Fibroblast of skin of right quadriceps (primary cell): Measurements from ENCODE around the gene C14orf119.

Source experiments
- DNase-seq: peaks from one replicate; pipeline ENCODE4 v3.0.0-alpha.2; 2013

C14orf119 gene

DNA sequence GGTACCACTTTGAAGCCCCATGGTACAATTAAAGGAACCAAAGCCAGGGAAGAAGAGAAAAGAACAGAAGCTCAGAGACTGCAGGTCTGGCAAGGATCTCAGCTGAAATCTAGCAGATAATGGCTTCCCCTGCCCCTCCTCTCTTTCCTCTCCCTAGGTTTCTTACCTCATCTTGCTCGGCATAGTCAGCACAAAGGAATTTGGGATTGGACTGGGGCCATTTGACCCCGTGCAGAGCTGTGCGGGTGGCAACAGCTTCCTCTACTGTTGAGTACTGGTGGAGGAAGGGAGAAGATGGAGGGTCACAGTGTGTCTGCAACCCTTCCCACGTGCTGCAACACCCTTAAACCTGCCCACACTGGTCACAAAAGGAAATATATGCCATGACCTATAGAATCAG, 33.3 kb upstream of the C14orf119 start:
- DNase-seq: peak; percentile 96

DNA sequence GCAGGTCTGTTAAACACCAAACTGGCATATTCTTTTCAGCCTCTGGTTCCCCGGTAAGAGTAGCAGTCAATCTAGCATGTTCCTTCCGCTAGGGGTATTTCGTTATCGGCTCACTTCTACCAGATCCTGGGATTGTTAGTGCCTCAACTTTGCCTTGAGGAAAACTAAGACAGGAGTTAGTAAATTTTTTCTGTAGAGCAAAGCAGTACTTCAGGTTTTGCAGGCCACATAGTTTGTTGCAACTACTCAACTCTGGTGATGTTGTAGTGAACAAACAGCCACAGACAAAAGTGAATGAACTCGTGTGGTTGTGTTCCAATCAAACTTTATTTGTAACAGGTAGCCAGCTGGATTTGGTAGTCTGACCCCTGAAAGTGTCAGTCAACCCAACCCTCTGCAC, 31.7 kb upstream of the C14orf119 start:
- no peak for DNase-seq

DNA sequence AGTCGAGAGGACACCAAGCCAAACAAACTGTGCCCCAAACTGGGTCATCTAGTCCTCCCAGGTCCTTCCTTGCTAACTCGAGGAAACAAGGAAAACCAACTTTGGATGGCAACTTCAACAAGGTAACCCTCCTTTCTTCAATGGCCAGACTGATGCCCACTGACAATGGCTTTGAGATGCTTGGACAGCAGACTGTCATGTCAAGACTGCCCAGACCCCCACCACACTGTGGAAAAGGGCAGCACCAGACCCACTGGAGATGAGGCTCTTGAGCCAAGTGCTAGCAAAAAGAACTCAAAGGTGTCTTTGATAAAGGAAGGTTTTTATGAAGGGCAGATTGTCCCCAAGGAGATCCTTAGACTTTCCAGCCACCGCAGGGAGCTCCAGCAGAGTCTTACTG, 28.9 kb upstream of the C14orf119 start:
- DNase-seq: no peak

DNA sequence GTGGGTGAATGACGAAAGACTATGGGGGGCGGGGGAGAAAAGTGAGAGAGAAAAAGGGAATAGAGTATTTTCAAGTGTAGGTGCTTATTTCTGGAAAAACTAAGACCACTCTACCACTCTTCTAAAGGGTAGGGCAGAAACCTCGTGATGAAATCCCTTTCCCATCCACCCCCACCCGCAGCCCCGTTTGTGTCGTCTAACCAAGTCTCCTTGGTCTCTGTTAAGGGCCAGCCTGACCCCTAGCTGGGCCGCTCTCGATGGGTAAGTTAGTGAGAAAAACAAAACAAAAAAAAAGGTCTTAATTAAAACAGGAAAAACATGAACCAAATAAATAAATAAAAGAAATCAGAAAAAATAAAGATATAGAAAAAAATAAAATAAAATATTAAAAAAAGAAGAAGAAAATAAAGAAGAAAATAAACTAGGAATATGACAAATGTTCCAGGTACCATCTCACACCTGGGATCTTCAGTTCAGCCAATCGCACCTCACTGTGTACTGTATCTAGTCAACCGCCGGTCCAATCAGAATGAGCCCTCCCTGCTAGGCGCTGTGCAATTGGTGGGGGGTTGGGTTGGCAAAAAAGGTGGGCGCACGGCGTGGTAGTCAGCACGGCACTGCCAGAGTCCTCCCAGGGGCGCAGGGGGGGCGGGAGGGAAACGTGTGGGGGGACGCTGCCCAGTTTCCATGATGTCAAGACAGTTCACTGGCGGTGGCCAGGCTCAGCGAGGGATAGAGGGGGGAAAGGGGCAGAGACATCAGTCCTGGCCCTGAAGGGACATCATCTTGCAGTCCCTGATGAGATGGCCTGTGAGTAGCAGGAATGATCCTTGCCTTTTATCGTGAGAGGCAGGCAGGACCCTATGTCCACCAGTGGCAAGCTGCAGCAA, 28.2 kb upstream of the C14orf119 start:
- DNase-seq: no peak

DNA sequence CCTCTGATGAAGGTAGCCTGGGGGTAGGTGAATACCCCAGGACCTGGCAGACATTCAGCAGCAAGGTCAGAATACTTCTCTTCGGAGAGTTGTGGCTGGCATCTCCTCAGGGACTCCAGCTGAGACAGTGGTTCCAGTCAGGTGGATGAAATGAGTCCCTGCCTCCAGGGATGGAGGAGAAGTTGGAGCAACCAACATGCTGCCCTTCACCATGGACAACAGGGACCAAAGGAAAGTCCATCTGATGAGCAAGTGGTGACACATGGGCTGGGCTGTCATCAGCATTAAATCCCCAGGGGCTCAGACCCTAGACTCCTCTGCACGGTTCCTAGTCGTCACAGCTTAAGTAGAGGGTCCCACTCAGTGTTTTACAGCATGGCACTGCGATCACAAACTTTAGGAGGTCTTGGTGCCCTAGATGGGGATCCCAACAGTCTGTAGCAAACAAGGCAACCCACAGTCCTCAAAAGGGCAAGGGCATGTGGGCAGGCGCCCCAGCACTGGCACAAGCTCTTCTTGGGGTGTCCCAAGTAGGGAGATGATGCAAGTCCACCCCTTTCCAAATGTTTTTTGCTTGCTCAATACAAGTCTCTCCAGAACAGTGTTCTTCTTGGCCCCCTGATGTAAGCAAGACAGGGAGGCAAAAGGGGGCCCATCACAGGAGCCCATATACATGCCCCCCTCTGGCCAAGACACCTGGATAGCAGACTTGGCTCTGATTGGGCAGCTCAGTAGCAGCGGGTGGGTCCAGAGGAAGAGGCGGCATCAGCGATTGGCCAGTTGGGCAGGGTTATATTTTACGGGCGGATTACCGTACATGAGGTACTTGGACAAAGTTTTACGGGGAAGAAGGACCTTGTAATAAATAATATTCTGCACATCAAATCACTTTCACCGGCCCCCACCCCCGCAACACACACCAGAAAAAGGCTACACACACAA, 27.2 kb upstream of the C14orf119 start:
- no peak for DNase-seq

DNA sequence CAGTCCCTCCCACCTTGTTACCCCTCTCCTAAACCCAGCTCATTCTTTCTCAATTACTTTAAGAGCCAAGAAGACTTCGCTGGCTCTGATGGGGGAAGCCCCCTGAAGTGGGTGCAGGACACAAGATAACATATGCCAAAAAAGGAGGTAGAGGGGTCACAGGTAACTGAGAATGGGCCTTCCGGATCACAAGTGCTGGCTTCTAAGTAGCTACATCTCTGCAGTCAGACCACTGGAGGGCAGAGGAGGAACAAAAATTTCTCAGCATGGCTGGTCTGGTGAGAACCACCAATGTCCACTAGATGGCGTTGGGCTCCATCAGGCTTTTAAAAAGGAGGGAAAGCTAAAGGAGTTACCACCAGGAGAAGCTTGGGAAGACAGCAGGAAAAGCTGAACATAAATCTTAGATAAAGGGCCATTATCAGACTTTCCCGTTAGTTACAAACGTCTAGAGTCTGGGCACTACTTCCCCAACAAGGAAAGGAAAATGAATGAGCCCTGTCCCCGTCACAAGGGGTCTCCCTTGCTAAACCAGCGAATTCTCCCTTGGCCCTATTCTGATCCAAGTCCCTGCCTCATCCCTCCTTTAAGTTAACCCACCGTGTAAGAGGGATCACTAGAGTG, 26.4 kb upstream of the C14orf119 start:
- DNase-seq: peak; percentile 91

DNA sequence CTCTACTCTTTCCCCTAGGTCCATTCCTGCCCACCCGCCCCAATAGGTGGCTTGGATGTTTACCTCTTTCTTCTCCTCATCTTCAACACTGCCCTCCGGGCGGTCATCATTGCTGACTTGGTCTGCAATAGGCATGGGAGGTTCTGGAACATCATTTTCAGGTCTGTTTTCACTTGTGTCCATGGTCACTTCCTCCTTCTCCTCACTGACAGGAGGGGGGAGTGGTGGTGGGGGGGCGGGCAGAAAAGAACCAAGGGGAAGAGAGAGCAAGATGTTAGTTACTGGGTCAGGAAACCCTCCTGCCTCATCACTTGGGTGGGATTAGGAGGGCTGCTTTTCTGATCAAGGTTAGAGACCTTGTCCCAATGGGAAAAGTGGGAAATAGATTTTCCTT, 25.9 kb upstream of the C14orf119 start:
- no peak for DNase-seq

DNA sequence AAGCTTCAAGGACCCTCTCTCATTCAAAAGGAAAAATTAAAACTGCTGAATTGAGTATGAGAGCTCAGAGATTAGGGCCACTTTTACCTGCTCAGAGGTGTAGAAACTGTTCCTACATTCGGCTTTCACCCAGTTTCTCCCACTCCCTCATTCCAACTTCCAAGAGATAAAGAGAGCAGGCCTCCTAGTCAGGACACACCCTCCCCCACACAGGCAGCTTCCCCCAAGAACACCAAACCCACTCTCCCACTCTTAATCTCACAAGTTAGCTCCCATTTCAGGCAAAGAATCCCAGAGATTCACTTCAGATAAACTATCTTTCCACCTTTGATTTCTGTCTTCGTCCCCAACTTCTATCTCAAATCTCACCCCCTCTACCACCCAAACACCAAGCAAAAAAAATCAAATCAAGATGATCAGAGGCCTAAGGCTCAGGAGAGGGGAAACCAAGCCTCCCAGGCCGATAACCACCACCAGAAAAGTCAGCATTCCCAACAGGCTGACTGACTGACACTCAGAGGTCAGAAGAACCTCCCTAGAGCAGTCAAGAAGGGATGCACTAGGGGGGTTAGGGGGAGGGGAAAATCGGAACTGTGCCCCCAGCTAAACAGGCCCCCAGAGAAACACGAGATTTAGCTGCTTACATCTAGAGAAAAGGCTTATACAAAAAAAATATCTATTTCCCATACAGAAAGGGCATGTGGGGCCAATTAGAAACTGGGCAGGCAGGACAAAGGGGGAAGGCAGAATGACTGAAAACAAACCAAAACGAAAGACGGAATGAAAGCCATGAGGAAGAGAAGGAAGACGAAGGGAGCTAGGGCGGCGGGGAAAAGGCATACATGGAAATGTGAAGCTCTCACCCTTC, 24.8 kb upstream of the C14orf119 start:
- no peak for DNase-seq

DNA sequence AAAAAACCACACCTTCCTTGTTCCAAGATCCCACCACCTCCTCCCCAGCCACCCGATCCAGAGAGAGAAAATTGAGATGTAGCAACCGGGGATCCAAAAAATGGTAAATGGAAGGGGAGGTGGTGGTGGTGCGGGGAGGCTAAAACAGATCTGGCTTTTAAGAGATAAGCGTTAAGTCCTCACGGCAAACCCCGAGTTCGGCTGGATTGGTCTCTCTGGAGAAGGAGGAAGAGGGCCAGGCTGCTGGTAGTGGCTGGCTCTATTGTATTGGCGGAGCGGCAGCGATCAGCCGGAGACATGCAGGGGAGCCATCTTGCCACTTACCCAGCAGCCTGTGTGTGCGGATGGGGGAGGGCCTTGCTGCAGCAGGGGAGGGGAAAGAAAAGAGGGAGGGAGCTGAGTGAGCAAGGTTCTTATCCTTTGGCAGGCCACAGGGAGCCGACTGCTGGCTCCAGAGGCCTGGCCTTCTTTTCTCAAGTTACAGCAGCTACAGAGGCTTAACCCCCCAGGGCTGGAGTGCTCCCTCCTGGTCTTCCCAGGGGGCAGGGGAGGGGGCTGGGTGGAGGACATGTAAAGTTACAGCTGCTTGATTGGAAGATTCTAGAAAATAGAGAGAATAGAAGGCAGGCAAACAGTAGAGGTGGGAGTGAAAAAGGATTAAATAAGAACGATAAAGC, 23.9 kb upstream of the C14orf119 start:
- DNase-seq: peak; percentile 91

DNA sequence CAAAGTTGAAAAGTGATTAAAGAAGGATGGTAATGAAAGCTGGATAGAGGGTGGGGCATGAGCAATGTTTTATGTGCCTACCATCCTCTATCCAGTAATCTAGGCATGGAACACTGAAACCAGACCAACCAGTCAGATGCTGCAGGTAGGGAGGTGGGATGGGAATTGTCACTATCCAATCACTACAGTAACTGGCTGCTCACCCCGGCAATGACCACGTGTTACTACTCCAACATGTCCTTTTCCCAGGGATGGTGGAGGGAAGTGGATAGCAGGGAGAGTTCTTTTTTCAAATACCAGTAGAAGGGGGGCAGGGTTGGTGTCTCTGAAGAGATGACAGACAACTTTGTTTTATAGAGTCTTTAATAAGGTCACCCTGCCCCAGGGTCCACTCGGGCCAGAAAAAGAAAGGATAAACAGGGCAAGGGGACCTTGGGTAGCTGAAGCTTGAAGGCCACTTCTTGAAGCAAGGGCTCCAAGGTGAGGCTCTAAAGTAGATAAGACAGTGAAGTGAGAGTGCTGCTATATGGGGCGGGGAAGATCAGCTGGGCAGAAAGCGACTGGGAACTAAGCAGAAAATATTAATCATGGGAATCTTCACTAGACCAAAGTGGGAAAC, 23.3 kb upstream of the C14orf119 start:
- no peak for DNase-seq

DNA sequence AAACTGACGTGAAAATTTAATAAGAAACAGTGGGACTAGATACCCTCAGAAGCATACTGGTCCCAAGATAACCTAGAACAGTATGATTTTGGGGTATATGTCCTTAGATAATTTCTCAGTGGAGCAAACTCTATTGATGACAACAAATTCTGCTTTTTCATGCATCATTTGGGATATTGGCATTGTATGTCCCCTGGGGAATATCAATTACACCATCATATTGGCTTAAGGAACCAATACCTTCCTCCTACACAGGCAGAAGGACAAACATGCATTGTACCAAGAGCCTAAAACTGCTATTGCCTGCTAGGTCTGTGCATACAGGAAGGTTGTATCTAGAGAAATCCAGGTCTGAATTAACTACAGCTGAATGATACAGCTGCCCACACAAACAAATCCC, 20.4 kb upstream of the C14orf119 start:
- no peak for DNase-seq

DNA sequence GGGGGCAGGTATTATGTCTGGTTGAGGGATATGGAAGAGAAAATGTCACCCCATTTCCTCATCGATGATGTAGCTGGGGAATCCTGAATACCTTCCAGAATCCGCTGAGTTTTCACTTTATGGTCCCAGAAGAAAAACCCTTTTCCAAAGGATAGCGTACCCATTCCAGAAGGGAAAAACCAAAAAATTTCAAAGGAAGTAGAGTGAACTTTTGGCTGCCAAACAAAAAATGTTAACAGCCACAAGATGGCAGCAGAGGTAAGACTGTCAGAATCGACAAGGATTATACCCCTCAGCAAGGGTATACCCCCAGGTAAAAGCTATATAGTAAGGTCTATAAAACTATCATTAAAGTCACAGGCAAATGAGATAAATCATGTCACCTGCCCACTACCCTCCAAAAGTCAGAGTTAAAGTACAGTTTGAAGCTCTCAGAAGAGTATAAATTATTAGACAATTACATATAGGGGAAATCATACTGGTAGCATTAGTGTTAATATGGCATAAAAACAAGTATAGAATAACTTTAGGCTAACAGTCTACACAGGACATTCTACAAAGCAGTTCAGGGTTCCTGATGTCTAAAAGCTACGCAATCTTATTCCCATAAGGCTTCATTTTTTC, 18.4 kb upstream of the C14orf119 start:
- DNase-seq: no peak

DNA sequence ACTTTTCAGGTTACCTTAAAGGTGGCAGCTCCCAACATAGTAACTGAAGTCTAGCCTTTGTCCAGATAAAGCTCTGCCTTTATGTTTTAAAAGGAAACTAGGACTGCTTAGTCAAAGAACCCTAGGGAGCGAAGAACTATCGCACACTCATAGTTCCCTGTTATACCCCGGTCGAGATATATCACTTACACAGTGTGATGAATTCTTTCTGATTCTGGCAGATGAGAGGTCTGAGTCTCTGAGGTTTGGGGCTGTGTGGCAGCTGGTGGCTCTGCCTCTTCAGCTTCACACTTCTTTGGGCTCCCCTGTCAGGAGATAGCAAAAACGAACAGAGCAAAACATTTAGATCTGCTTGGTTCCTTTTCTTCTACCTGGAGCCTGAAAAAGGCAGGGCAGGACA, 17.3 kb upstream of the C14orf119 start:
- DNase-seq: no peak

DNA sequence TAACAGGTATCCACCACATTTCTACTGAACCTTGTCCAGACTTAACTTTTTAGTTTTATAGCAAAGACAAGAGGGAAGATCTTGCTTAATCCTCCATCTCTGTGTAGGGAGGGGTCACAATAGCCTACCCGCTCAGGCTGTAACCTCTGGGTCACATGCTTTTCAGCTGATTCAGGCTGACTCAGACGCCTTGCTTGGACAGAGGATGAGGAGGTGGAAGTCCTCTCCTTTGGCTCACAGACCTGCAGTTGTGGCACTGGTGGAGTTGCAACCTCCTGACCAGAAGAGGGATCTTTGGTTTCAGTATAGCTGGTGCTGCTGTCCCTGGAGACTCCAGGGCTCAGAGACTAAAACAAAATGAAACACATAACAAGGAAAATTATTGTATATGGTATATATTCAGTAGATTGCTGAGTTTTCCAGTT, 16.6 kb upstream of the C14orf119 start:
- DNase-seq: peak; percentile 82

DNA sequence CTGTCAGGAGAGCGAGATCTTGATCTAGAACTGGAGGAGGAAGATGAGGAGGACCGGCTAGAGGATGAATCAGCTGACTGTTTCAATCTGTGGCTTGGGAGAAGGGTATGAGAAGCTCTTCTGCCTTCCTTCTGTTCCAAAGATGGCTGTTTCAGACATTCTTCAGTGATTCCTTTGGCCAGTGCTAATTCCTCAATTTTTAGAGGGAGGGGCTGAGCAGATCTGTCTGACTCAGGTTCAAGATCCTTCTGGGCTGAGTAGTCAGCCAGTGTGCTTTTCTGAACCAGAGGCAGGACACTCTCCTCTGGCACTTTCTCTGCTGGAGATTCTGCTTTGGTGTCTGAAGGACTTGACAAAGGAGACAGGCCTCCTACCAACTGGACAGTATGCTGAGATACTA, 15.6 kb upstream of the C14orf119 start:
- peak; percentile 37 for DNase-seq

DNA sequence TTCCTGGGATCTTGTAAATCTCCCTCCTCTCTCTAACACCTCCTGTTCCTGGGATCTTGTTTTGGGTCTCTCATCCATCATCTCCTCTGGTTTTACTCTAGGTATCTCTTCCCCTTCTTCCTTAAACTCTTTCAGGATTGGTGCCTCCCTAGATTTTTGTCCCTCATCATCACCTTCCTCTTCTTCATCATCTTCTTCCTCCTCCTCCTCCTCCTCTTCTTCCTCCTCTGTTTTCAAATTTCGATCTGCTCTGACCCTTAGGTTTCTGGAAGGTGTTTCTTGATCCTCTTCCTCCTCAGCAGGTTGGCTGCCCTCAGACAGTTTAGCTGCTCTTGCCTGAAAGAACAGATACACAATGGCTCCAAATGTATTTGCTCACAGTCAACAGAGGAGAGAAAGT, 14.8 kb upstream of the C14orf119 start:
- no peak for DNase-seq

DNA sequence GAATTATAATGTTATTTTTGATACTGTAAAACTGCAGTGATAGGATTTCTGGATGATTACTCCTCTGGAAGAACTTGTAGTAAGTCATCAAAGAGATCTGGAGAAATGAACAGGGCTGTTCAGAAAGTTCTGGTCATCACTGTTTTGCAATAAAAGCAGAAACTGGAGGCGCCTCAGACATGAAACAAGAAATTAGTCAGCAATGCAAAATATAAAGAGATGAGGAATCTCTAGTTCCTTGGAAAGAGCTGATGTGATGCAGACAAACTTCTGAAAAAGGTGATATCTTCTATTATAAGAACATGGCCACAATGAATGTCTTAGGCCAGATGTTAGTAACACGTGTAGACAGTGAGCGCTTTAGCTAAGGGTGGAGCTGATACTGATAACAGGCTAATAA, 9.8 kb upstream of the C14orf119 start:
- no peak for DNase-seq

DNA sequence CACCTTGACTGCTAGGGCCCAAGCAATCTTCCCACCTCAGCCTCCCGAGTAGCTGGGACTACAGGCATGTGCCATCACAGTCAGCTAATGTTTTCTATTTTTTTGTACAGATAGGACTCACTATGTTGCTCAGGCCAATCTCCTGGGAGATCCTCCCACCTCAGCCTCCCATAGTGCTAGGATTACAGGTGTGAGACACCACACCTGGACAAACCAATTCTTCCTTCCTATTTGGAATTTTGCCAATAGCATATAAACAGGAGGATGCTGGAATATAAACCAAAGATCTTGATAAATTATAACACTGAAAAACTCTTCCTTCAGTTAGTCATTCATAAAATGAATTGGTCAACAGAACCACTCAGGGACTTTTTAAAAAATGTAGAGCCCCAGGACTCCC, 8.7 kb upstream of the C14orf119 start:
- DNase-seq: no peak

DNA sequence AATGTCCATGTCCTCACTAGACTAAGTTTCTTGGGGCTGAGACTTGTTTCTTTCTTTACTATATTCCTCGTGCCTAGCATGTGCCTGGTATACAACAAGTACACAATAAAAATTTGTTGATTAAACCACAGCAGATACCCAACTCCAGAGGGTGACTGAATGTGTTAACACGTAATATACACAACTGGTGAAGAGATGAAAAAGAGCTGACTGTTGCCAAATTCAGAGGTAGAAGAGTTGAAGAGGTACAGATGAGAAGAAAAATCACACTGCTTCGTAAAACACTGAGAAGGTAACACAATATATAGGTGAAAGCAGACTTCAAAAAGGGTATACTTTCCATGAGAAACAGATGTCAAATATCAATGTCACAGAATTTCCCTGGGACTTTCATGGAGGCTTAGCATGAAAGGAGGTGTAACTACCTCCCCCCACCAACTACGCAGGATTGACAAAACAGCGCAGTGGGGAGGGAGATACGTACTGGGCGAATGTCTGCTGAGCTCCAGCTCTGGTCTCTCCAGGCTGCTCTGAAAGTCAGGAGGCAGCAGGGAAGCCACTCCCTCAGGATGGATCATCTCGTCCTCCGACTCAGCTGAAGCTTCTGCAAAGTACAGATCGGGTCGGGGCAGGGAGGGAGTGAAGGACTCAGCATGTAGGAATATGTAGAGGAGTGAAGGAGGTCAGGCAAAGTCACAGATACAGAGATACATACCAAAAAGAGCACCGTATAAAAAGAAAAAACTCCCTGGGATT, 5.6 kb upstream of the C14orf119 start:
- no peak for DNase-seq

DNA sequence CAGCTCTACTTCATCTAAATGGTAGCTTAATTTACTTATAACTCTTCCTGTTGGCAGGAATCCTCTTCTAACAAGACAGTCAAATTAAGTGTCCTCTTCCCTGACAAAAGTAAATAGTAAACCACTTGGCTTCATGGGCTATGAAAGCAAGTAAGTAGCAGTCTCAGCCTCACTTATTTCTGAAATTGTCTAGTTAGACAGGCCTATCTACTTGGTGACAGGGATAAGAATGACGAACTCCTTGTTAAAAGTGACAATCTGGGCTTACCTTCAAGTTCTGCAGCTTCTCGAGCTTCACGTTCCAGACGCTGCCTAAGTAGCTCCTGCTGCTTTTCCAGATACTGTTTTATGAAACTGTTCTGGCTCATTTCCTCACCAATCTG, 5.1 kb upstream of the C14orf119 start:
- no peak for DNase-seq
